Measurements from ENCODE around the gene ABHD15.

ABHD15 gene

GRCh38 chr17:29584452-29585079, 17.7 kb upstream of the ABHD15 start:
- no peak overlapping the region; the same call in 1 of the 2 replicates for H3K4me3 ChIP-seq (ENCODE audit: low read depth, low read length)
- no peak for TF ChIP-seq CTCF (IDR thresholded peaks at IDR 0.05; ENCODE audit: low read depth, low read length, missing control alignments)
- no peak for DNase-seq (ENCODE audit: low read depth)

GRCh38 chr17:29583324-29584248, 16.7 kb upstream of the ABHD15 start:
- H3K4me3 ChIP-seq (ENCODE audit: low read depth, low read length): no peak overlapping the region
- no peak for TF ChIP-seq CTCF (IDR thresholded peaks at IDR 0.05; ENCODE audit: low read depth, low read length, missing control alignments)
- no peak for DNase-seq (ENCODE audit: low read depth)

GRCh38 chr17:29582772-29583171, 15.9 kb upstream of the ABHD15 start:
- DNase-seq (ENCODE audit: low read depth): no peak
- H3K4me3 ChIP-seq (ENCODE audit: low read depth, low read length): no peak overlapping the region
- TF ChIP-seq CTCF (IDR thresholded peaks at IDR 0.05; ENCODE audit: low read depth, low read length, missing control alignments): no peak

- DNase-seq (ENCODE audit: low read depth): no peak
- no peak for TF ChIP-seq CTCF (IDR thresholded peaks at IDR 0.05; ENCODE audit: low read depth, low read length, missing control alignments)
- no peak overlapping the region for H3K4me3 ChIP-seq (ENCODE audit: low read depth, low read length)
Observed at GRCh38 chr17:29582254-29582765, 15.5 kb upstream of the ABHD15 start.

GRCh38 chr17:29581583-29582253, 14.9 kb upstream of the ABHD15 start:
- TF ChIP-seq CTCF (IDR thresholded peaks at IDR 0.05; ENCODE audit: low read depth, low read length, missing control alignments): no peak
- no peak overlapping the region for H3K4me3 ChIP-seq (ENCODE audit: low read depth, low read length)
- DNase-seq (ENCODE audit: low read depth): no peak

GRCh38 chr17:29579866-29580771, 13.3 kb upstream of the ABHD15 start:
- H3K4me3 ChIP-seq (ENCODE audit: low read depth, low read length): no peak overlapping the region
- TF ChIP-seq CTCF (IDR thresholded peaks at IDR 0.05; ENCODE audit: low read depth, low read length, missing control alignments): peak; percentile 93
- DNase-seq (ENCODE audit: low read depth): peak; percentile 64
